Stimulated activated CD8-positive, alpha-beta memory T cell treated with anti-CD3 and anti-CD28 coated beads, Interleukin-7, amount 100 ng/mL, for 24 hours (primary cell): ENCODE measurements around the gene ACP1.

ENCODE experiments used
- DNase-seq: peaks from one replicate; pipeline ENCODE4 v3.0.0-alpha.2; 2020; ENCODE audit warnings: low read depth

ACP1 gene

DNA sequence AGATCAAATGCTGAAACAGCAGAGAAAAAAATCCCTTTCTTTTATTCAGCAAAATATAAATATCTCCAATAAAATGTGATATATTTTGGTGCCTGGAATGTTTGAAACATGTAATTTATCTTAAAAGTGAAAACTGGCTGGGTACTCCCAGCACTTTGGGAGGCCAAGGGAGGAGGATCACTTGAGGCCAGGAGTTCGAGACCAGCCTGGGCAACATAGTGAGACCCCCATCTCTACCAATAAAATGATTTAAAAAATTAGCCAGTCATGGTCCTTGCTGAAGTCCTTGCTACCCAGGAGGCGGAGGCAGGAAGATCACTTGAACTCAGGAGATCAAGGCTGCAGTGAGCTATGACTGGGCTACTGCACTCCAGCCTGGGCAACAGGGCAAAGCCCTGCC is 9.6 kb upstream of the ACP1 start:
- no peak for DNase-seq

DNA sequence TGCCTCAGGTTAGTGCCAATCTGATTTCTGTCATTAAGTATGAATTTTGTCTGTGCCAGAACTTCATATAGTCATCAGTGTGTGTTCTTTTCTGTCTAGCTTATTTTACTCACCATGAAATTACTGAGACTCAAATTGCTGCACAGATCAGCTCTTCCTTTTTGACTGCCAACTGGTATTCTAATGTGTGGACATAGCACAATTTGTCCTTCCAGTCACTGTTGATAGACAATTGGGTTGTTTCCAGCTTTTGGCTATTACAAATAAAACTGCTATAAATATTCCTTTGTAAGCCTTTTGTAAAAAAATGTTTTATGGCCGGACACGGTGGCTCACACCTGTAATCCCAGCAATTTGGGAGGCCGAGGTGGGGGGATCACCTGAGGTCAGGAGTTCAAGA is 8.7 kb upstream of the ACP1 start:
- no peak for DNase-seq

- no peak for DNase-seq
These were observed 7.3 kb upstream of the ACP1 start for GRCh38 chr2:257429-257828.

- DNase-seq = no peak
These were observed 6.9 kb upstream of the ACP1 start for GRCh38 chr2:257842-258241.

GRCh38 chr2:258933-259332 is 5.8 kb upstream of the ACP1 start:
- DNase-seq = no peak

DNA sequence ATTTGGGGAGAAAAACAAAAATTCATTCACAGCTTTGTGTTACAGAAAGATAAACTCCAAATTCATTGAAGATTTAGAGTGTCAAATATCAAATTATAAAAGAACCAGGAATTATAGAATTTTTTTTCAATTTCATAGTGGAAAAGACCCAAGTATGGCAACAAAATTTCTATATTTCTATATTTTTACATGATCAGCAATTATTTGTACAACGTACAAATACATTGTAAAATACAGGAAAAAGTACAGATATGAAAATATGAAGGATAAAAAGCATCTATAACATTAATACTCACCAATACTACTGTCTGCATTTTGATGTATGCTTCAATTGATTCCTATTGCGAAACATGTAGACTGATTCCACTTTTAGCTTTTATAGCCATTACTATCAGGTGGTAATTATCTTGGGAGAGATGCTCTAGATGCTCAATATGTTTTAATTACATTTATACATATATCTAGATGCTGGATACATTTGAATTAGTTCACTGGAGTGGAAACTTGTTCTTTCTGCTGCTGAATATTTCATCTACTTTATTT is 4.9 kb upstream of the ACP1 start:
- no peak for DNase-seq

DNA sequence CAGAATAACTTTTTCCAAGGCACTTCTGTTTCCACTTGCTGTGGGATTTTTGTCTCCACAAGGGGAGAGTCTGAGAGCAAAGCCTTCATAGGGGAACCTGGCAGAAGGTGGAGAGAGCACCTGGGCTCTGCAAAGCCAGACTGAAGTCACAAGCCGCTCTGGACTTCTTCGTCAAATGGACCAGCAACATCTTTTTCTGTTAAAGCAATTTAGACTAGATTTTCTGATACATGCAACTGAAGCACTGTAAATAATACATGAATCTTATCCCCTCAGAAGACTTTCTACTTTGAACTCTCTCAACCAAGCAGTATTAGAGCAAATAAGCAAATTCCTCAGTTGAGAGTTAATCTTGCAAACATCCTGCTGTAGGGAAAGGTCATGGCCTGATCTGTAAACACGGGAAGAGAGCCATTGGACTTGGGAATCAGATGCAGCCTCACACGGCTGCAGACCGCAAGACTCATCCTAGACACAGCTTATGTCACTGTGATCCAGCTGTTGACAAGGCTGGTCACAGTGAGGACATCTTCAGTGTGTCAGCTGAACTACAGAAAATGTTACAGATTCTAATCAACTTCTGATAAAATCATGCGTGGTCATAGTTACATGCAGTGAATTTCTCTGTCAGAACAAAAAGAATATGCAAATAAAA is 4.1 kb upstream of the ACP1 start:
- DNase-seq = no peak

DNA sequence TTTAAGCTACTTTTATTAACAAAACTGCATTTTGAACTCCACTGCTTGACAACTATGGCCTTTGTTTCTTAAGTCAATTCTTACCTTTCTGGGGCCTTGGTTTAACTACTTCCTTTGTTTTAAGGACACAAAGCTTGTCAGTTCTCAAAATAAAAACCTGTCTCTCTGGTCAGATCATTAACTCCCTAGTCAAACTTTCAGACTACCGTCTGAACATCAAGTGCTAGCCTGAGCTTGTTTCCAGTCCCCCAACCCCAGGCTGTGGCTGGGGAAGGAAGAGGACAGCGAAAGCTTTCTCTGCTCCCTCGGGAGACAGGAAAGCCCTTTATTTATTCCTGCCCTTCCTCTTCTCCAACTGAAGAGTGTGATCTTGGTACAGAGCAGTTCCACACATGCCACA is 2.6 kb upstream of the ACP1 start:
- no peak for DNase-seq

GRCh38 chr2:263022-263738 is 1.6 kb upstream of the ACP1 start:
- DNase-seq = no peak

DNA sequence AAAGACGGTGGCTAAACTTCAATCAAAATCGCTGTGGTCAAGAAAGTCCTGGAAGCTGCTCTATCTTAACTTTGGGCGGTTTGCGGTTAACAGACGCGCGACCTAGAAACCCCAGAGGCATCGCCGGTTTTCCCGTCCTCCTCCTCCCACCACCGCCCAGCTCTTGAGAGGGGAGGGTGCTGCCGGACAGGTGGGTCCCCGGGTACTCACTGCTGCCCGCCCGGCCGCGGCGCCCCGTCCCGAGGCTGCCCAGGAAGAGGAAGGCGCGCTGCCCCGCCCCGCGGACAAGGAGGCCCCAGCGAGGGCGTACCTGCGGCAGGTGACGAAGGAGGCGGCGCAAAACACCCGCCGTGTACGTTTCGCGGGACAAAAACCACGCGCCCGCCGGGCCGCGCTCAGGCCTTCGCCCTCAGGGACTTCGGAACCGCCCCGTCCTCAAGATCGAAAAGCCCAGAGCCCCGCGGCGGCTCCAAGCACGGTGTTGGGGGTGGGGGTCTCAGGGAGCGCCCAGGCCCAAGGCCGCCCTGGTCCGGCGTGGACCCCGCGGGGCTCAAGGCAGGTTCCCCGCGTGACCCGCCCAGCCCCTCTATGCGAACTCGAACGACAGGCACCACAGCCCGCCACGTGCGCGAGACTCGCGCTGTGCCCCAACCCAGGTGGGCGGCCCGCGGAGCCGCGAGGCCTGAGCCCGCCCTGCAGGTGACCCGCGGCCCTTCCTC is 814 bp upstream of the ACP1 start, which contains the start of gene SH3YL1:
Gene SH3YL1, minus strand, starts transcription at position 259 of the 719 bp plus-strand sequence. Its CDS starts 48 bp downstream, at position 211.
- DNase-seq = no peak

- no peak for DNase-seq
These were observed 3.6 kb downstream of the ACP1 start for GRCh38 chr2:268323-268722.

- DNase-seq = no peak
These were observed 4.7 kb downstream of the ACP1 start for GRCh38 chr2:269356-270030.

- DNase-seq = no peak
These were observed 6.1 kb downstream of the ACP1 start for GRCh38 chr2:270861-271260.

DNA sequence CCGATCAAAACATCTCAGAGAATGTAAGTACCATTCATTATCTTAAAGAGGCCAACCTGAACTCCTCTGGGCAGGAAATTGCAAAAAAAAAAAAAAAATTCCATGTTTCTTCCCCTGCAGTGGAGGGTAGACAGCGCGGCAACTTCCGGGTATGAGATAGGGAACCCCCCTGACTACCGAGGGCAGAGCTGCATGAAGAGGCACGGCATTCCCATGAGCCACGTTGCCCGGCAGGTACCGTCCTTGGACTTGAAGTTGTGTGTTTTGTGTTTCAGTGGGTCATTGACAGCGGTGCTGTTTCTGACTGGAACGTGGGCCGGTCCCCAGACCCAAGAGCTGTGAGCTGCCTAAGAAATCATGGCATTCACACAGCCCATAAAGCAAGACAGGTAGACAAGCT is 7.2 kb downstream of the ACP1 start:
- DNase-seq = no peak

GRCh38 chr2:273333-273732 is 8.6 kb downstream of the ACP1 start:
- no peak for DNase-seq

DNA sequence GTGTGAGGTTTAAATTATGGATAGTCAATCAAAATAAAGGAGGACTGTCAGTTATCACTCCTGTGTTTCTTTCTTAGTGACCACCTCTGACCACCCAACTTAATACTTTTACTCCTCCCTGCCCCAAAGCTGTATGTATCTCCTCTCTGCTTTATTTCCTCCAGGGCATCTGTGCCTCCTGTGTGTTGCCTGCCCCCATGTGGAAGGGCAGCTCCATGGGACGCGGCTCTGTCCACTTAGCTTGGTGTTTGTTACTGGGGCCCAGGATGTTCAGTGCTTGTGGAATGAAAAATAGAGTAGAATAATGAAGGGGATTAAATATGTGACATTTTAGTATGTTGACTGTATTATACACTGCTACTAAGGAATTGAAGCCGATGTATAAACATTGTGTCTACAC is 9.8 kb downstream of the ACP1 start:
- DNase-seq = no peak

DNA sequence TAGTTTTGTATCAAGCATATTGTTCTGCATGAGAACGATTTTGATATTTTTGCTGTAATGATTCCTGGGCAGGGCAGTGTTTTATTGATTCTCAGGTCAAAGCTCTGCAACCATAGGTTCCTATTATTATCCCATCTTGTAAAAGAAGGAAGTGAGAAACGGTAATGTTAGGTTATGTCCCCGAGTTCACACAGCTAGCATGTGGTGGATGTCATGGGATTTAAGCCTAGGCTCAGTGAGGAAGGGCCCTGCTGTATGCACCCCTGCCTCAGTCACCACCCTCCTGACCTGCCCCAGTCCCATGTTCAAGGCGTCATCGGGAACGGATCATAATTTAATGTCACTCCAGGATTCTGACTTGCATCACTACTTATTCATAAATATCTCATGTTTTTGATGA is 10.7 kb downstream of the ACP1 start:
- DNase-seq = no peak

- no peak for DNase-seq
These were observed 13.7 kb downstream of the ACP1 start for GRCh38 chr2:278312-278926.

DNA sequence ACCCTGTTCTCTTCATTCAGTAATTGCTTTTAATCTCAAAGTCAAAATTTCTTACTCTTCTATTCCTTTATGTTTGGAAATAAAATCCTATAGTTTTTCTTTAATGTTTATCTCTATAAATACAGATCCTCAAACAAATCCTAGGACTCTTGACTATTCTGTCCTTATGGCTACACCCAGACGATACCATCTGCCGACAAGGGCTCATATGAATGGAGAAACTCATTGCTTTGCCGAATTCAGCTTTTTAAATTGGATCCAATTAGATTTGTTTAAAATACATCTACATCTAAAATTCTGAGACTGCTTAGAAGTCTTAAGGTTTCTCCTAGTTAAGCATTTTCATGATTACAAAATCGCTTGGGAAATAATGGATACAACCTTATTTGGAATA is 14.2 kb downstream of the ACP1 start:
- DNase-seq = no peak

DNA sequence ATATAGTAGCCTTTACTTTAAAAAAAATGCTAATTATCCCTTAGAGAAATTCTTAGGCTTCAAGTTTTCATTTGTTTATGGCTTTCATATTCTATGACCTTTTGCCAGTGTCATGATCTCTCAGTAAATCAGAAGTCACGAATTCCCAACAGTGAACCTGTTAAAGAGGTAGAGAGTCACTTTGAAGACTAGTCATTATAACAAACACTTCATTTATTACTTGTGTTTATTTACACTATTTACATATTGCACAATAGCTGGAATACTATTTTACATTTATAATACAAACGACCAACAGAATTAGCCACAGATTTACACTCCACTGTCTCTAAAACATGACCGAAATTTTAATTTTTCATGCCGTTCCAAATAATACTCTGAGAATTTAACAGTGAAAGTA is 14.6 kb downstream of the ACP1 start:
- DNase-seq = no peak

DNA sequence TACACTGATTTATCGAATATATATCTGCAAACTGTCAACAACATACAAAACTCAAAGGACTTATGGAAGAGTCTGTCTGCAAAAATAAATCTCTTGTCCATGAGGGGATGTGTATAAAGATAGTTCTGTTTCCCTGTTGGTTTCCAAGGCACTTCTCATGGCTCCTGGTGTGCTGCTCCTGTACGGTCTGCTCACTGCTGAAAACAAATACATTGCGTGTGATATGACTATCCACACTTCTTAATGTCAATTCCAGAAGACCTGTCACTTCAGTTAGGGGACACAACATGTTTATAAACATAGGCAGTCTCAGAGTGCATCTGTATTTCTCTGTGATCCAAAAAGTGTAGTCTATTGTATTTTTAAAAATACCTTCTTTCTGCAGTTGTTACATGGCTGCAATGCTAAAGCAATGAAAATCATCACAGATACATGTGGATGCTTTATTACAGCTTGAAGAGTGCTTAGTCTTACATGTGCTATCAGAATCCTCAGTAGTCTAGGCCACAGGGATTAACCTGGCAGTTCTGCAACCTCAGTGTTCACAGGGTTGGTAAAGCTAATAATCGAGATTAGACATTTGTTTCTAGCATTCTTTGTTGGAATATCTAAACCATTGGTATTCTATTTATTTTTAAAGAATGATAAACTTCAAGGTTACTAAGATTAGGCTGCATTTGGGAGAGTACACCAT is 15.4 kb downstream of the ACP1 start:
- no peak for DNase-seq
